Measurements from ENCODE around the gene IFT80.

DNA sequence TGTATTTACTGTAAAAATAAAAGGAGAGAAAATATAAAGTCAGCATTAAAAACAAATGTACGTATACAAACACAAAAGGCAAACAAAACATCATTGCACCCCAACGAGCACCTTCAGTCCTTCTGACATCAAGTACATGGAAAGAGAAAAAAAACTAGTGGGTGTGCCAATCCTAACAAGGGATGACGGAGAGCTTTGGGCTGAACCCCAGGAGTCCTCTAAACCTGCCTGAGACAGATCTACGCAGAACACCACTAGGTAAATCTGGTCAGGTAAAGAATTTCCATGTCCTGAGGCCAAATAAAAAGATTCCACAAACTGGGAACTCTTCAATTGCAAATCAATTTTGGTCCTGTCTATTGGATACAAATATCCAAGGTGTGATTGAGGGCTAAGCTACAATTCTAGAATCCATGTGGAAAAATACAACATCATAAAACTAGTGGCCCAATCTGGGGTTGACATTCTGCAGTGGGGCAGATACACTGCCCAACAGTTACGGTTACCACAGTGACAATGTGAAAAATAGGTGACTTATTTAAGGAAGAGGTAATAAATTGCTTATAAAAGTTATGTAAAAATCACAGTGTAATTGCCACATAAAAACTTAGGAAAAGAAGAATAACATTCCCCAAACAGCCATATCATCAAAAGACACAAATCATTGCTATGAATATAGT, 14.2 kb downstream of the IFT80 start:
- TF ChIP-seq POLR2A (IDR thresholded peaks at IDR 0.05; ENCODE audit: low read depth, low read length) (no peak), POLR2AphosphoS5 (IDR thresholded peaks at IDR 0.05; ENCODE audit: insufficient read depth, low read depth, low read length) (no peak), FOS (IDR thresholded peaks at IDR 0.05; ENCODE audit: borderline replicate concordance, insufficient read depth, low read length) (no peak), GATA2 (IDR thresholded peaks at IDR 0.05; ENCODE audit: insufficient read depth, insufficient read length, low read depth, low read length) (no peak), EZH2 (IDR thresholded peaks at IDR 0.05; ENCODE audit: borderline replicate concordance, low read depth, low read length, severe bottlenecking) (no peak)
- TF ChIP-seq, protein P1, sequence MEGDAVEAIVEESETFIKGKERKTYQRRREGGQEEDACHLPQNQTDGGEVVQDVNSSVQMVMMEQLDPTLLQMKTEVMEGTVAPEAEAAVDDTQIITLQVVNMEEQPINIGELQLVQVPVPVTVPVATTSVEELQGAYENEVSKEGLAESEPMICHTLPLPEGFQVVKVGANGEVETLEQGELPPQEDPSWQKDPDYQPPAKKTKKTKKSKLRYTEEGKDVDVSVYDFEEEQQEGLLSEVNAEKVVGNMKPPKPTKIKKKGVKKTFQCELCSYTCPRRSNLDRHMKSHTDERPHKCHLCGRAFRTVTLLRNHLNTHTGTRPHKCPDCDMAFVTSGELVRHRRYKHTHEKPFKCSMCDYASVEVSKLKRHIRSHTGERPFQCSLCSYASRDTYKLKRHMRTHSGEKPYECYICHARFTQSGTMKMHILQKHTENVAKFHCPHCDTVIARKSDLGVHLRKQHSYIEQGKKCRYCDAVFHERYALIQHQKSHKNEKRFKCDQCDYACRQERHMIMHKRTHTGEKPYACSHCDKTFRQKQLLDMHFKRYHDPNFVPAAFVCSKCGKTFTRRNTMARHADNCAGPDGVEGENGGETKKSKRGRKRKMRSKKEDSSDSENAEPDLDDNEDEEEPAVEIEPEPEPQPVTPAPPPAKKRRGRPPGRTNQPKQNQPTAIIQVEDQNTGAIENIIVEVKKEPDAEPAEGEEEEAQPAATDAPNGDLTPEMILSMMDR (IDR thresholded peaks at IDR 0.05; ENCODE audit: extremely low read depth in 1 of 2, insufficient read depth in 1 of 2, low read depth in 1 of 2, low read length in 2 of 2), result no peak

Data from endothelial cell of umbilical vein (primary cell).